MM.1S (cell line): ENCODE results near the gene KRT12.

Experiments
- CTCF ChIP-seq: fragments of 300-600 bp; sonication (generic); IDR thresholded peaks from 2 replicates; pipeline ENCODE4 v1.5.1; 2016; ENCODE audit warnings: antibody characterized with exemption, low read length, mixed read lengths
- EZH2phosphoT487 ChIP-seq: fragments of 300-600 bp; sonication (generic); IDR thresholded peaks from 2 replicates; pipeline ENCODE4 v1.6.1; 2018; ENCODE audit warnings: antibody characterized with exemption, low read length

GRCh38 chr17:40873801-40874200, 6.8 kb upstream of the KRT12 start:
- TF ChIP-seq CTCF: no peak
- no peak for TF ChIP-seq EZH2phosphoT487
